Omental fat pad (tissue), 4 donors: Measurements from ENCODE around the gene XPO4. TPM values are rescaled to one million over a fixed set of nuclear protein-coding genes. Genes with fewer than 3 reads are reported as not detected.
"Not testable (repeated sequence)": the region's sequence is repeated elsewhere in the genome, so short reads cannot be mapped to it uniquely, and the experiment has no call there.

Source experiments
- ATAC-seq: fragments of 150-250 bp; one replicate; pipeline ENCODE4 v1.9.1; 2016; ENCODE audit warnings: mild to moderate bottlenecking, moderate library complexity; ENCODE audit not compliant: low FRiP score
- DNase-seq: peaks from one replicate; pipeline ENCODE4 v3.0.0-alpha.2; 2019; ENCODE audit warnings: low spot score
- total RNA-seq, 4 donors: library from RNA; depleted of rRNA; stranded (reverse); fragments of >200 nt; gene quantifications; one replicate each; pipeline ENCODE4 v1.1.0, GENCODE V29; 2016
- TF ChIP-seq, protein P1 (sequence below), 3 donors: fragments of 450-650 bp; IDR thresholded peaks; one replicate each; pipeline ENCODE4 v1.5.1; 2016 to 2017; ENCODE audit warnings: antibody characterized with exemption in 3 of 3, mild to moderate bottlenecking in 3 of 3, moderate library complexity in 2 of 3

XPO4 gene
- total RNA-seq, 4 donors from 2014 or later = 14.5 to 24.5 (median 15.1) TPM

DNA sequence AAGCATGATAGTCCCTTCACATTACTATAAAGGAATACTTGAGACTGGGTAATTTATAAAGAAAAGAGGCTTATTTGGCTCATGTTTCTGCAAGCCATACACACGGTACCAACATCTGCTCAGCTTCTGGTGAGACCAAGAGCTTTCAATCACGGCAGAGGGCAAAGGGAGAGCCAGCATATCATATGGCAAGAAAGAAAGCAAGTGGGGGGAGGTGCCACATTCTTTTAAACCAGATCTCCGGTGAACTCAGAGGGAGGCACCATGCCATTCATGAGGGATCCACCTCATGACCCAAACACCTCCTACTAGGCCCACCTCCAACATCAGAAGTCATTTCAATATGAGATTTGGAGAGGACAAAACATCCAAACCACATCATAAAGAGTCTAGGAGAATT is 20.3 kb downstream of the XPO4 start:
- no peak for ATAC-seq
- DNase-seq = no peak
- TF ChIP-seq, protein P1, sequence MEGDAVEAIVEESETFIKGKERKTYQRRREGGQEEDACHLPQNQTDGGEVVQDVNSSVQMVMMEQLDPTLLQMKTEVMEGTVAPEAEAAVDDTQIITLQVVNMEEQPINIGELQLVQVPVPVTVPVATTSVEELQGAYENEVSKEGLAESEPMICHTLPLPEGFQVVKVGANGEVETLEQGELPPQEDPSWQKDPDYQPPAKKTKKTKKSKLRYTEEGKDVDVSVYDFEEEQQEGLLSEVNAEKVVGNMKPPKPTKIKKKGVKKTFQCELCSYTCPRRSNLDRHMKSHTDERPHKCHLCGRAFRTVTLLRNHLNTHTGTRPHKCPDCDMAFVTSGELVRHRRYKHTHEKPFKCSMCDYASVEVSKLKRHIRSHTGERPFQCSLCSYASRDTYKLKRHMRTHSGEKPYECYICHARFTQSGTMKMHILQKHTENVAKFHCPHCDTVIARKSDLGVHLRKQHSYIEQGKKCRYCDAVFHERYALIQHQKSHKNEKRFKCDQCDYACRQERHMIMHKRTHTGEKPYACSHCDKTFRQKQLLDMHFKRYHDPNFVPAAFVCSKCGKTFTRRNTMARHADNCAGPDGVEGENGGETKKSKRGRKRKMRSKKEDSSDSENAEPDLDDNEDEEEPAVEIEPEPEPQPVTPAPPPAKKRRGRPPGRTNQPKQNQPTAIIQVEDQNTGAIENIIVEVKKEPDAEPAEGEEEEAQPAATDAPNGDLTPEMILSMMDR (IDR thresholded peaks at IDR 0.05) = no peak

DNA sequence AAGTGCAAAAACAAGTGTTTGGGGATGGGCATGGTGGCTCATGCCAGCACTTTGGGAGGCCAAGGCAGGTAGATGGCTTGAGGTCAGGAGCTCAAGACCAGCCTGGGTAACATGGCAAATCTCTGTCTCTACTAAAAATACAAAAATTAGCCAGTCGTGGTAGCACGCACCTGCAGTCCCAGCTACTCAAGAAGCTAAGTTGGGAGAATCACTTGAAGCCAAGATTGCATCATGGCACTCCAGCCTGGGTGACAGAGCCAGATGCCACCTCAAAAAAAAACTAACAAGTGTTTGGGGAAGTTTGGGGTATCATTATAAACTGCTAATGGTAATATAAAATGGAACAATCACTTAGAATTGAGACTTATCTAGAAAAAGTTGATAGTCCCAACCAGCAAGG is 24.6 kb downstream of the XPO4 start:
- TF ChIP-seq, protein P1 (IDR thresholded peaks at IDR 0.05) = no peak
- no peak for ATAC-seq
- DNase-seq = no peak

DNA sequence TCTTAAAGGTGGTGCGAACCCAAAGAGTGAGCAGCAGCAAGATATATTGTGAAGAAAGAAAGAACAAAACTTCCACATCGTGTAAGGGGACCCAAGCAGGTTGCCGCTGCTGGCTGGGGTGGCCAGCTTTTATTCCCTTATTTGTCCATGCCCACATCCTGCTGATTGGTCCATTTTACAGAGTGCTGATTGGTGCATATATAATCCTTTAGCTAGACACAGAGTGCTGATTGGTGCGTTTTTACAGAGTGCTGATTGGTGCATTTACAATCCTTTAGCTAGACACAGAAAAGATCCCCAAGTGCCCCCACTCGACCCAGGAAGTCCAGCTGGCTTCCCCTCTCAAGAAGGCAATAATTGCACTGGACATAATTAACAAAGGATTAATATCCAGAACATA is 25.7 kb downstream of the XPO4 start:
- ATAC-seq, DNase-seq: not testable (repeated sequence)

DNA sequence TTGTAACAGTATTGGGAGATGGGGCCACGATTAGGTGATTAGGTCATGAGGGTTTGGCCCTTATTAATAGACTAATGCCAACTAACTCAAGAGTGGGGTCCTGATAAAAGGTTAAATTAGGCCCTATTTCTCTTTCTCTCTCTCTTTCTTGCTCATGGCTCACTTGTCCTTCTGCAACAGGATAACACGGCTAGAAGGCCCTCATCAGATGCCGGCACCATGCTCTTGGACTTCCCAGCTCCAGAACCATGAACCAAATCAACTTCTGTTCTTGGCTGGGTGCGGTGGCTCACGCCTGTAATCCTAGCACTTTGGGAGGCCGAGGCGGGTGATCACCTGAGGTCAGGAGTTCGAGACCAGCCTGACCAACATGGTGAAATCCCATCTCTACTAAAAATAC is 28.1 kb downstream of the XPO4 start:
- not testable (repeated sequence) for DNase-seq, ATAC-seq

DNA sequence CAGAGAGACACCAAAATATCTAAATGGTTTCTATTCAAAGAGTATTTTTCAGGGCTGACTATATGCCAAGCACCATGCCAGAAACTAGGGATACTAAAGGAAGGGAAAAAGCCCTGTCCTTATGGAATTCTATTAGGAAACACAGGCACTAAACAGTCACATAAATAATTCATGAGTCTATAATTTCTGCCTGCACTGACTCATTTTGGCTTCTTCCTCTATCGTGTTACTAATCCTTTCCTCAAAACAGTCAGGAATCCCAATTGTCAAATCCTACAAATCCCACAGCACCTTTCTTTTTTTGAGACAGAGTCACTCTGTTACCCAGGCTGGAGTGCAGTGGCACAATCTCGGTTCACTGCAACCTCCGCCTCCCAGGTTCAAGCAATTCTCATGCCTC is 29.2 kb downstream of the XPO4 start:
- TF ChIP-seq, protein P1 (IDR thresholded peaks at IDR 0.05) = no peak
- DNase-seq (no peak), ATAC-seq (no peak)

DNA sequence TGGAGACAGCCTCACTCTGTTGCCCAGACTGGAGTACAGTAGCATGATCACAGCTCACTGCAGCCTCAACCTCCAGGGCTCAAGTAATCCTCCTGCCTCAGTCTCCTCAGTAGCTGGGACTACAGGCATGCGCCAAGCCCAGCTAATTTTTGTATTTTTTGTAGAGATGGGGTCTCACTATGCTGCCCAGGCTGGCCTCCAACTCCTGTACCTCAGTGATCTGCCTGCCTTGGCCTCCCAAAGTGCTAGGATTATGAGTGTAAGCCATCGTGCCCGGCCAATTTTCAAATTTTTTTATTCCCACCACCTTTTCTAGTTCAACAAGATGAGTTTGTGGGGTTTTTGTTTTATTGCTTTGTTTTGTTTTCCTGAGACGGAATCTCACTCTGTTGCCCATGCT is 31.7 kb downstream of the XPO4 start:
- ATAC-seq (no peak), DNase-seq (no peak)
- TF ChIP-seq, protein P1 (IDR thresholded peaks at IDR 0.05) = no peak

DNA sequence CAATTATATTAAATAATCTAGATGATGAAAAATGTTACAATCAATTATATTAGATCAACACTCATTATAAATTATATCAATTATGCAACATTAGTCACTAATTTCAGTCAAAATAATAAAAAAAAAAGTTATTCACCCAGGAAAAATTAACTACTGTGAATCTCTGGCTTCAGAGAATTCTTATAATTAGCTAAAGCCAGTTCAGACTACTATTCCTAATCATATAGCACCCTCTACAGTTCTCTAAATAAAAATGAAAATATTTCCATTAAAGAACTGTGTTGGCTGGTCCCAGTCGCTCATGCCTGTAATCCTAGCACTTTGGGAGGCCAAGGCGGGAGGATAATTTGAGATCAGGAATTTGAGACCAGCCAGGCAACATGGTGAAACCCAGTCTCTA is 33.0 kb downstream of the XPO4 start:
- TF ChIP-seq, protein P1 (IDR thresholded peaks at IDR 0.05) = no peak
- DNase-seq = no peak
- ATAC-seq = no peak

DNA sequence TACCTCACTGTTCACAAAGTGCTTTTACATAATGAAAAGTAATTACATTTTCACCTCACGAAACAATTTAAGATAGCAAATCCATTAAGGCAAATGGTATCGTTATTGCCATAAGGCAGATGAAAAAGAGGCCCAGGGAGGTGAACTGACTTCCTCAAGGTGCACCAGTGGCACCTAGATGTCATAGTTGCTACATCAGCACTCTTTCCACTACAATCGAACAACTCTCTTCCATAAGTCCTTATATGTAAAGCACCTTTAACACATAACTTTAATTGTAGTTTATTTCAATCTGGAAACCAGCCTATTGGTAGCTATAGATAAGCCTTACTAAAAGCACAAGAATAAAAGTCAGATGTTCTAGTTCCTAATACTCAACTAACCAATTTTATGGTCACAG is 35.1 kb downstream of the XPO4 start:
- ATAC-seq (no peak), DNase-seq (no peak)
- TF ChIP-seq, protein P1 (IDR thresholded peaks at IDR 0.05) = no peak

DNA sequence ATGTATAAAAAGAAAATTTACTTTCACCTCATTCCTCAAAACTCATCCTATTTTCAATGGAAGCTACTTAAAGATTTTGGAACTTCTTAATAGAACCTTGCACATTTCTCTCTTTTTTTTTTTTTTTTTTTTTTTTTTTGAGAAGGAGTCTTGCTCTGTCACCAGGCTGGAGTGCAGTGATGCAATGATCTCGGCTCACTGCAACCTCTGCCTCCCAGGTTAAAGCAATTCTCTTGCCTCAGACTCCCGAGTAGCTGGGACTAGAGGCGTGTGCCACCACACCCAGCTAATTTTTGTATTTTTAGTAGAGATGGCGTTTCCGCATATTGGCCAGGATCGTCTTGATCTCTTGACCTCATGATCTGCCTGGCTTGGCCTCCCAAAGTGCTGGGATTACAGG is 40.9 kb downstream of the XPO4 start:
- not testable (repeated sequence) for ATAC-seq, DNase-seq
